ENCODE data around the gene TIGD1.

GRCh38 chr2:232588680-232589585, 38.6 kb upstream of the TIGD1 start:
- TF ChIP-seq, protein P1, sequence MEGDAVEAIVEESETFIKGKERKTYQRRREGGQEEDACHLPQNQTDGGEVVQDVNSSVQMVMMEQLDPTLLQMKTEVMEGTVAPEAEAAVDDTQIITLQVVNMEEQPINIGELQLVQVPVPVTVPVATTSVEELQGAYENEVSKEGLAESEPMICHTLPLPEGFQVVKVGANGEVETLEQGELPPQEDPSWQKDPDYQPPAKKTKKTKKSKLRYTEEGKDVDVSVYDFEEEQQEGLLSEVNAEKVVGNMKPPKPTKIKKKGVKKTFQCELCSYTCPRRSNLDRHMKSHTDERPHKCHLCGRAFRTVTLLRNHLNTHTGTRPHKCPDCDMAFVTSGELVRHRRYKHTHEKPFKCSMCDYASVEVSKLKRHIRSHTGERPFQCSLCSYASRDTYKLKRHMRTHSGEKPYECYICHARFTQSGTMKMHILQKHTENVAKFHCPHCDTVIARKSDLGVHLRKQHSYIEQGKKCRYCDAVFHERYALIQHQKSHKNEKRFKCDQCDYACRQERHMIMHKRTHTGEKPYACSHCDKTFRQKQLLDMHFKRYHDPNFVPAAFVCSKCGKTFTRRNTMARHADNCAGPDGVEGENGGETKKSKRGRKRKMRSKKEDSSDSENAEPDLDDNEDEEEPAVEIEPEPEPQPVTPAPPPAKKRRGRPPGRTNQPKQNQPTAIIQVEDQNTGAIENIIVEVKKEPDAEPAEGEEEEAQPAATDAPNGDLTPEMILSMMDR (IDR thresholded peaks at IDR 0.05): no peak
- no peak for TF ChIP-seq POLR2A (IDR thresholded peaks at IDR 0.05)
